Ascending aorta (tissue), 2 donors: ENCODE data around the gene NMBR. TPM values are rescaled to one million over a fixed set of nuclear protein-coding genes. Genes with fewer than 3 reads are reported as not detected.
"Not testable (repeated sequence)": the region's sequence is repeated elsewhere in the genome, so short reads cannot be mapped to it uniquely, and the experiment has no call there.

Source experiments
- DNase-seq, 2 donors: peaks; one replicate each; pipeline ENCODE4 v3.0.0-alpha.2; 2019; ENCODE audit warnings: low spot score in 2 of 2
- H3K27ac ChIP-seq, 2 donors: fragments of 200-600 bp; sonication (generic); one replicate each; pipeline ENCODE4 v1.5.1; 2016 to 2017; ENCODE audit warnings: mild to moderate bottlenecking in 1 of 2
- H3K27me3 ChIP-seq: fragments of 200-600 bp; sonication (generic); one replicate; pipeline ENCODE4 v1.5.1; 2017
- H3K36me3 ChIP-seq, 2 donors: fragments of 200-600 bp; sonication (generic); one replicate each; pipeline ENCODE4 v1.5.1; 2016
- H3K4me1 ChIP-seq, 2 donors: fragments of 200-600 bp; sonication (generic); one replicate each; pipeline ENCODE4 v1.5.1; 2016 to 2017; ENCODE audit warnings: mild to moderate bottlenecking in 1 of 2
- H3K4me3 ChIP-seq, 2 donors: fragments of 200-600 bp; sonication (generic); one replicate each; pipeline ENCODE4 v1.5.1; 2016 to 2017; ENCODE audit warnings: mild to moderate bottlenecking in 1 of 2
- H3K9me3 ChIP-seq, 2 donors: fragments of 200-600 bp; sonication (generic); one replicate each; pipeline ENCODE4 v1.5.1; 2016
- CTCF ChIP-seq, 3 experiments: fragments of 200-600 bp in 2 of 3; fragments of 450-650 bp in 1 of 3; sonication (generic) in 2 of 3; IDR thresholded peaks; one replicate each; pipeline ENCODE4 v1.5.1; 2016 to 2019; ENCODE audit warnings: antibody characterized with exemption in 3 of 3, mild to moderate bottlenecking in 1 of 3, moderate library complexity in 1 of 3
- intact Hi-C: fragments of 100-400 bp; cut with DNase I; formaldehyde crosslinking; loops from one replicate; pipeline ENCODE4 v1.15.1; 2023
- total RNA-seq: library from RNA; depleted of rRNA; stranded (reverse); fragments of >200 nt; gene quantifications from one replicate; pipeline ENCODE4 v1.1.0, GENCODE V29; 2016

NMBR gene
- total RNA-seq, 1 donor from 2014 or later, result not detected

GRCh38 chr6:142071981-142072380 lies 74.9 kb downstream of the NMBR start:
- Histone ChIP-seq H3K4me3 (no peak overlapping the region), H3K9me3 (no peaks in the 10 kb centered on the region), H3K27me3 (no peaks in the 10 kb centered on the region), H3K4me1 (no peaks in the 10 kb centered on the region), H3K27ac (no peak overlapping the region), H3K36me3 (no peaks in the 10 kb centered on the region)
- TF ChIP-seq CTCF (IDR thresholded peaks at IDR 0.05), result no peak
- intact Hi-C loops, result no loop called here
- DNase-seq, result no peak

GRCh38 chr6:142068416-142068815 lies 78.5 kb downstream of the NMBR start:
- no peak for TF ChIP-seq CTCF (IDR thresholded peaks at IDR 0.05)
- no peaks in the 10 kb centered on the region for H3K36me3 ChIP-seq
- H3K27me3 ChIP-seq, result no peaks in the 10 kb centered on the region
- no peak for DNase-seq
- H3K4me3 ChIP-seq, result no peak overlapping the region
- H3K27ac ChIP-seq, result no peak overlapping the region
- H3K4me1 ChIP-seq, result no peaks in the 10 kb centered on the region
- intact Hi-C loops, result no loop called here
- no peaks in the 10 kb centered on the region for H3K9me3 ChIP-seq

GRCh38 chr6:142062861-142063260 lies 84.1 kb downstream of the NMBR start:
- intact Hi-C loops, H3K27ac ChIP-seq, H3K36me3 ChIP-seq, H3K27me3 ChIP-seq, H3K4me3 ChIP-seq, DNase-seq, H3K9me3 ChIP-seq, H3K4me1 ChIP-seq: not testable (repeated sequence)

GRCh38 chr6:142058551-142059290 lies 88.2 kb downstream of the NMBR start:
- H3K27ac ChIP-seq, result no peak overlapping the region
- no peak for TF ChIP-seq CTCF (IDR thresholded peaks at IDR 0.05)
- no peak for DNase-seq
- H3K36me3 ChIP-seq, result no peaks in the 10 kb centered on the region
- no peak overlapping the region for H3K4me3 ChIP-seq
- no peaks in the 10 kb centered on the region for H3K9me3 ChIP-seq
- H3K4me1 ChIP-seq, result no peaks in the 10 kb centered on the region
- intact Hi-C loops, result no loop called here
- no peaks in the 10 kb centered on the region for H3K27me3 ChIP-seq

- Histone ChIP-seq H3K27me3 (no peaks in the 10 kb centered on the region), H3K4me3 (no peak overlapping the region), H3K4me1 (no peaks in the 10 kb centered on the region), H3K27ac (no peak overlapping the region), H3K36me3 (no peaks in the 10 kb centered on the region), H3K9me3 (peaks cover 0 to 9% of the 10 kb centered on the region in 2 donors)
- TF ChIP-seq CTCF (IDR thresholded peaks at IDR 0.05), result no peak
- DNase-seq, result no peak
- intact Hi-C loops, result no loop called here
Observed at GRCh38 chr6:142055219-142055618, 91.7 kb downstream of the NMBR start.

GRCh38 chr6:142051404-142051803 lies 95.5 kb downstream of the NMBR start:
- no peaks in the 10 kb centered on the region for H3K27me3 ChIP-seq
- no peak for DNase-seq
- peaks cover 0 to 9% of the 10 kb centered on the region in 2 donors for H3K9me3 ChIP-seq
- TF ChIP-seq CTCF (IDR thresholded peaks at IDR 0.05), result no peak
- H3K36me3 ChIP-seq, result no peaks in the 10 kb centered on the region
- intact Hi-C loops, result no loop called here
- H3K4me1 ChIP-seq, result no peaks in the 10 kb centered on the region
- no peak overlapping the region for H3K4me3 ChIP-seq
- H3K27ac ChIP-seq, result no peak overlapping the region
